ENCODE results near the gene ZFHX3. TPM values are rescaled to one million over a fixed set of nuclear protein-coding genes. Genes with fewer than 3 reads are reported as not detected.

ZFHX3 gene
- total and polyA plus RNA-seq, 4 donors = 2.6 to 32.7 (median 14.7) TPM

- Histone ChIP-seq H3K36me3 (ENCODE audit: control insufficient read depth in 4 of 4, insufficient read depth in 4 of 4, low read length in 4 of 4) (no peaks in the 10 kb centered on the region), H3K27me3 (ENCODE audit: control insufficient read depth in 3 of 3, insufficient read depth in 3 of 3, low read length in 2 of 3) (no peaks in the 10 kb centered on the region), H3K4me1 (ENCODE audit: control insufficient read depth in 5 of 5, insufficient read depth in 5 of 5, low read length in 5 of 5) (peaks cover 0 to 16% (median 7%) of the 10 kb centered on the region in 5 donors), H3K27ac (ENCODE audit: low read depth in 1 of 2, low read length in 1 of 2) (no peak overlapping the region), H3K9me3 (ENCODE audit: control insufficient read depth in 4 of 4, insufficient read depth in 3 of 4, low read length in 3 of 4) (peaks cover 0 to 1% (median under 1%) of the 10 kb centered on the region in 4 donors), H3K4me3 (no peak overlapping the region), H3K9ac (ENCODE audit: insufficient read depth in 1 of 2, low read length in 2 of 2) (no peak overlapping the region)
- 94 to 97% methylated on average over 2 of the region's 2 CpGs for WGBS, 2 donors
- no peak for TF ChIP-seq CTCF (IDR thresholded peaks at IDR 0.05; ENCODE audit: control extremely low read depth, extremely low read depth)
- ATAC-seq (ENCODE audit: insufficient read depth, low FRiP score) (no peak), DNase-seq (no peak)
Measured at GRCh38 chr16:73006026-73006425, 41.9 kb downstream of the ZFHX3 start.

DNA sequence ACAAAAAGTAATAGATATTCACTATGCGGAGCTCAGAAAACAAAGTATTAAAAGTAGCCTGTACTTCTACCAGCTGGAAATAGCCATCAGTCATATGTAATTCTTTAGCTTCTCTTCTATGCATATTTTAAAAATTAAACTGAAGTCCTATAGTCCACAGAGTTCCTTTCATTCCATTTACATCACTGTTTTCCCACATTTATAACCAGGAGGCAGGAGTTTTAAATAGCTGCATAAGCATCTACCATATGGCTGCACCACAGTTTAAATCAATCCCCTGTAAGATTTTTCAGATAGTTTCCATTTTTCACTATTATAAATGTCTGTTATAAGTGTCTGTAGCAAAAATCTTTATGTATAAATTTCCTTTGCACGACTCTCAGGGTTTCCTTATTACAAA lies 45.1 kb downstream of the ZFHX3 start:
- WGBS, 2 donors = 77 to 78% methylated on average over 2 of the region's 2 CpGs
- H3K36me3 ChIP-seq (ENCODE audit: control insufficient read depth in 4 of 4, insufficient read depth in 4 of 4, low read length in 4 of 4) = no peaks in the 10 kb centered on the region
- ATAC-seq (ENCODE audit: insufficient read depth, low FRiP score) = no peak
- H3K4me1 ChIP-seq (ENCODE audit: control insufficient read depth in 5 of 5, insufficient read depth in 5 of 5, low read length in 5 of 5) = peaks cover 0 to 25% (median 14%) of the 10 kb centered on the region in 5 donors
- no peak for TF ChIP-seq CTCF (IDR thresholded peaks at IDR 0.05; ENCODE audit: control extremely low read depth, extremely low read depth)
- peaks cover 0 to 3% (median under 1%) of the 10 kb centered on the region in 4 donors for H3K9me3 ChIP-seq (ENCODE audit: control insufficient read depth in 4 of 4, insufficient read depth in 3 of 4, low read length in 3 of 4)
- no peak for DNase-seq
- H3K9ac ChIP-seq (ENCODE audit: insufficient read depth in 1 of 2, low read length in 2 of 2) = no peak overlapping the region
- H3K4me3 ChIP-seq = no peak overlapping the region
- no peaks in the 10 kb centered on the region for H3K27me3 ChIP-seq (ENCODE audit: control insufficient read depth in 3 of 3, insufficient read depth in 3 of 3, low read length in 2 of 3)
- no peak overlapping the region for H3K27ac ChIP-seq (ENCODE audit: low read depth in 1 of 2, low read length in 1 of 2)

DNA sequence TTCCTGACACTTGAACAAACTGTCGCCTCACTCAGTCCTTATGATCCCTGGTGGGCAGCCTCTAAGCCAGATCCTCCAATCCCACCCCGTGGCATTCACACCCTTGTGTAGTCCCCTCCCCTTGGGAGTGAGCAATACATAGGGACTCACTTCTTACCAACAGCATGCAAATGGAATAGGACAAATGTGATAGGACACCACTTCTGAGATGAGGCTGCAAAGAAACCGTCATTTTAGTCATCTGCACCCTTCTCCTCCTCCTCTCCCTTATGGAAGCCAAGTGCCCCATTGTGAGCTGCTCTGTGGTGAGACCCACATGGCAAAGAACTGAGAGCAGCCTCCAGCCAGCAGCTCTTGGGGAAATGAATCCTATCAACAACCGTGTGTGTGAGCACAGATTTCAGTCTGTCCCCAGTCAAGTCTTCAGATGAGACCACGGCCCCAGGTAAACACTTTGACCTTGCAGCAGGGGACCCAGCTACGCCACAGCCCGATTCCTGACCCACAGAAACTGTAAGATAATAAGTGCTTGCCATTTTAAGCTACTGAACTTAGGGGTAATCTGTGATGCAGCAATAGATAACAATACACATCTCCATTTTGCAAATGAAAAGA lies 46.9 kb downstream of the ZFHX3 start:
- Histone ChIP-seq H3K36me3 (ENCODE audit: control insufficient read depth in 4 of 4, insufficient read depth in 4 of 4, low read length in 4 of 4) (no peaks in the 10 kb centered on the region), H3K27ac (ENCODE audit: low read depth in 1 of 2, low read length in 1 of 2) (no peak overlapping the region), H3K9me3 (ENCODE audit: control insufficient read depth in 4 of 4, insufficient read depth in 3 of 4, low read length in 3 of 4) (peaks cover 0 to 3% (median under 1%) of the 10 kb centered on the region in 4 donors), H3K4me1 (ENCODE audit: control insufficient read depth in 5 of 5, insufficient read depth in 5 of 5, low read length in 5 of 5) (peaks cover 0 to 37% (median 17%) of the 10 kb centered on the region in 5 donors), H3K27me3 (ENCODE audit: control insufficient read depth in 3 of 3, insufficient read depth in 3 of 3, low read length in 2 of 3) (no peaks in the 10 kb centered on the region), H3K4me3 (no peak overlapping the region), H3K9ac (ENCODE audit: insufficient read depth in 1 of 2, low read length in 2 of 2) (no peak overlapping the region)
- 86 to 93% methylated on average over 7 of the region's 7 CpGs for WGBS, 2 donors
- TF ChIP-seq CTCF (IDR thresholded peaks at IDR 0.05; ENCODE audit: control extremely low read depth, extremely low read depth) = no peak
- DNase-seq (no peak), ATAC-seq (ENCODE audit: insufficient read depth, low FRiP score) (no peak)
